Measurements from ENCODE around the gene AADACL4. TPM values are rescaled to one million over a fixed set of nuclear protein-coding genes. Genes with fewer than 3 reads are reported as not detected.
A peak's percentile ranks its signal among the peaks of the same experiment; 100 is the strongest.

AADACL4 gene
- total RNA-seq, 1 donor from 2014 or later = not detected

DNA sequence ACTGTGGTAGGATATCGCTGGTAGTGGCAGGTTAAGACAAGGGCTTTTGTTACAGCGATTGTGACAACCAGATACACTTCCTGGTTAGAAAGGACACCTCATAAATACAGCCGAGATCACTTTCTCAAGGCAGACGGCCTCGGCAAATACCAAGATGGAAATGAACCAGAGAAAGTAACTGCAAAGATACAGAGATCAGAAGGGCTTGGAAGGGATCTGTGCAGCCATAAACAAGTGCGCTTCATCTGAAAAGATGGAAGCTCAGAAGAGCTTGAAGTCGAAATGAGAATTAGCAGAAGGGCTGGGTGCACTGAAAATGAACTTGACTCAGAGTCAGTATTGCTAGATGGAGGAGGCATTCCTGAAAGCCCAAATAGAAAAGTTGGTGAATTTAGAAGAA lies 32.9 kb upstream of the AADACL4 start:
- no peak for DNase-seq (ENCODE audit: low read depth, low spot score)

DNA sequence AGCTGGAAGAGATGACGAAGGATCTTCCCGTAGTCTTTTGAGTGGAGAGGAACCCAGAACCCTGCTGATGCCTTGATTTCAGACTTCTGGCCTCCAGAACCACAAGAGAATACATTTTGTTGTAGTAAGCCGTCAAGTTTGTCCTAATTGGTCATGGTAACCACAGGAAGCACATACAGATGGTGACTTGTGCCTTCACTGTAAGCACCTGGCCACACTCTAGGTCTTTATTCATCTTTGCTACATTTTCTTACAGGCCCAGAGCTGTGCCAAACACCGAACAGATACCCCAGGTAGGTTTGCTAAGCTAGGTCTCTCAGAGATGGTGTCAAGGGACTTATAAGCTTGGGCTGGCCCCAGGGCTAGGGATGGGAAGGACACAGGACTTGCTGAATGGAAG lies 30.7 kb upstream of the AADACL4 start:
- no peak for DNase-seq (ENCODE audit: low read depth, low spot score)

DNA sequence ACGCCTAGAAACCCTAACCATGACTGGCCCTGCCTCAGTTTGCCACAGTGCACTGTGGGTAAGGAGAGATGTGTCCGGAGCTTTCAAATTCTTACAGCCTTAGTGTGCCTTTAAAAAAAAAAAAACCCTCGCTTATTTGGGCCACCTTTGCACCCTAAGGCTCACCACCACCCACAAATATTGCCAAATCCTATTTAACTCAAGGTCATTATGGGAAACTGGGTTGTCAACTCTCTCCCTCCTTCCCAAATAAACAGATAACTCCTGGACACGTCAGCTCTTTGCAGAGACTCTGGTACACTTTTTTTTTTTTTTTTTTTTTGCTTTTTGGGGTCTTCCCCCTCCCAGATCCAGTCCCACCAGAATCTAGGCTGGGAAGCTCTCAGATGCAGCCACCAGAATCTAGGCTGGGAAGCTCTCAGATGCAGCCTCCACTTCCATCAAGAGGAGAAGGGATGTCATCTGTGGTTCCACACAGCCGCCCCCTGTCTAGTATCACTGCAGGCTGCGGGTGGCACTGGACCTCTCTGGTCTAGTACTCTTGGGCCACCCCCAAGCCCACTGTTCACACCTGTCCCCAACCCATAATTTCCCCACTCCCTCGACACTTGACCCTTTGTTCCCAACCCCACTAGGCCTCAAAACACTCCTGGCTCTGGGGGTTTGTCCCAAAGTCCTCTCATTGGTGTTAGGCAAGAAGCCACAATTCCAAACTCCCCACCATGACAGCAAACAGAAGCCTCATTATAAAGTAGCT lies 29.3 kb upstream of the AADACL4 start:
- no peak for DNase-seq (ENCODE audit: low read depth, low spot score)

DNA sequence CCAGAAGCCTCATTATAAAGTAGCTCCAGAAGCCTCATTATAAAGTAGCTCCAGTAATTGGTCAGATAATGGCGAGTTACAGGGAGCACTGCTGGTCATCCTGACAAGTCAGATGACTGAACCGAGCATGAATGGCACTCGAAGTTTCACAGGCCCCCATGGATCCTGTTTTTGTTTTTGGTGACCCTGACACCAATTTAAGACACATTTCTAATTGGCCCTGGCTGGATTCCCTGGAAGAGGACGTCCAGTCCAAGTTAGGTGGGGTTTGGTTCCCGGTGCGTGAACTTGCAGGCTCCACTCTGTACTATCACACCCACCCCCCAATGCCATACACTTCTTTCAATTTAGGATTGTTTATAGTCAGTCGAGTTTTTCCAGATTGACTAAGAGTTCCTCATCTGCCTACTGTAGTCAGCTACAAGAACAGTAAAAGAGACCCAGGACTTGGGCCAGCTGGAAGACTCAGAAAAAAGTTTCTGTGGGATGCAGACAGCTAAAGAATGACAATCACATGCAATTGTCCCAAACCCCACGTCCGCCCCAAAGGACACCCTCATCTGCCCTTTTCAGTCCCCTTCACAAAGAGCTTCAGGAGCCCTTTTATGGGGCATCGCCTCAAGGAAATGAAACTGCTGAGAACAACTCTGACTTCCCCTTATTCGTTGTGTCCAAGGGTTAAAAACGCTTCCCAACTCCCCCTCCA lies 28.6 kb upstream of the AADACL4 start:
- no peak for DNase-seq (ENCODE audit: low read depth, low spot score)

DNA sequence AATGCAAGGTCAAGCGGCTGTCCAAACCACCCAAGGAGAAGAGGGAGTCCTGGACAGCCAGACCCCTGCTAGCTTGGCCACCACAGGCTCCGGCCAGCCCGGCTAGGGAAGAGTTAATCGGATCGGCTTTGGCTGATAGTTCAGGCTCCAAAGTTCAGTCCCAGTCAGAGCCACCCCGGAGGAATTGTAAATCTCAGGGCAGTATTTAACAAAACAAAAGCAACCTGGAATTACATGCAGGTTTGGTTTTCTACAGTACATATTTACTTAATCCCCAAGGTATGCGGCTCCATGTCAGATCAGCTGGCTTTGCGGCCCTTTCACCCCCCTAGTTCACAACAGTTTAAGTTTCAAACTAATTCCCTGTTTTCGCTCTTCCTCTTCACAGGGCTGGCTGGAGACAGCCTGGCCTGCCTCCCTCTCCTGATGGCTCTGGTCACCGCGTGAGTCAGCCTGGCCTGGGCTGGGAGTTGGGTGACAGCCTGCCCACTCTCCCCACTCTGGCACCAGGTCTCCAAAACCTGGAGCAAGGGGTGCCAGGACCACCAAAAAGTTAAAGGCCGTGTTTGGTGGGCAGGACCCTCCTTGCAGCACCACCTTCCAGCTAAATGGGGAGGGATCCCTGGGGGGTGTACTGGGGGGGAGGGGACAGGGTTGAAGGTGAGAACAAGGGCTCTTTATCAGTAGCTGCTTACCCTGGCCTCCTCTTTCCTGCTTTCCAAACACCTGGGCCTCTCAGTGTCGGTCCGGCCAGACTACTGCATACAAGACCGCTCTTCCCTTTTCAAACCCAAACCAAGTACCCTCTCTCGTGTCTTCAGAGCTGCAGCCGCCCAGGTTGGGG lies 27.8 kb upstream of the AADACL4 start:
- no peak for DNase-seq (ENCODE audit: low read depth, low spot score)

DNA sequence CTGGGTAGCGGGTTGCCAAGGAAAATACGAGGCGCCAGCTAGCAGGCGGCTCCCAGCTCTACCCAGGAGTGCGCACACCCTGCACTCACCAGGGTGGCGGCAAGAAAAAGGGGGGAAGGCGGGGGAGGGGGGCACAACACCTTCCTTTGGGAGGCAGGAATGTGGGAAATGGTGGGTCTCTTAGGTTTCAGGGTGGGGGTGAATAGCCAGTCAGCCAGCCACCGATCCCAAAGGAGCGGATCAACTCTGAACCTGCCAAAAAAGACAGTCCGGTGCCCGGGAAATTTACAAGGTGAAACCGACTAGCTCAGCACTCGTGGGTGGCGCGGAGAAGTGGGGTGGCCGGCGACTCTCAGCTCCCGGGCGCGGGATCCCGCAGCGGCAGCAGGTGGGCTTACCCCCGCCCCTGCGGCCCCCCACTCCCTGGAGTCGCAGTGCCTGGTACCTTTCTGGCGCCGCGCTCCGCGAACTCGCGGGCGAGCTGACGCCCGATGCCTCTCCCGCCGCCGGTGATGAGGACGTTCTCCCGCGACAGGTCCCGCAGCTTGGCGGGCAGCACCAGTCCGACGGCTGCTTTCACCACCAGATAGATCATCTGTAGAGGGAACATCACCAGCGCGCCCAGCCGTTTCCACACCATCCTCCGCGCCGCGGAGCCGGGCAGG lies 27.0 kb upstream of the AADACL4 start:
- no peak for DNase-seq (ENCODE audit: low read depth, low spot score)

DNA sequence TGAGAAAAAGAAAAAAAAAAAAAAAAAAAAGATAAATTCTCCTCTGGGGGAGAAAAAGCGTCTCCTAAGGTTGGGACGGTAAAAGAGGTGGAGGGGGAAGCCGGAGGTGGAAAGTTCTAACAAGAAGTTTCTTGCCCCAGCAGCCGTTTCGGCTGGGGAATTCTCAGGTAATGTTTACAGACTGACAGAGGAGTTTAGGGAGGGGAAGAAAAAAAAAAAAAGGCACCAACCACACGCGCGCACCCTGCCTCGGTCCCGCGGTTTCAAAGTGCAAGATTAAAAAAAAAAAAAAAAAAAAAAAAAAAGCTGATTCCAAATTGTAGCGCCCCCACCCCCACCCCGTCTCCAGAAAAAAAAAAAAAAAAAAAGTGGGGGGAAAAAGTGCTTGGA lies 26.4 kb upstream of the AADACL4 start:
- DNase-seq (ENCODE audit: low read depth, low spot score) = no peak

DNA sequence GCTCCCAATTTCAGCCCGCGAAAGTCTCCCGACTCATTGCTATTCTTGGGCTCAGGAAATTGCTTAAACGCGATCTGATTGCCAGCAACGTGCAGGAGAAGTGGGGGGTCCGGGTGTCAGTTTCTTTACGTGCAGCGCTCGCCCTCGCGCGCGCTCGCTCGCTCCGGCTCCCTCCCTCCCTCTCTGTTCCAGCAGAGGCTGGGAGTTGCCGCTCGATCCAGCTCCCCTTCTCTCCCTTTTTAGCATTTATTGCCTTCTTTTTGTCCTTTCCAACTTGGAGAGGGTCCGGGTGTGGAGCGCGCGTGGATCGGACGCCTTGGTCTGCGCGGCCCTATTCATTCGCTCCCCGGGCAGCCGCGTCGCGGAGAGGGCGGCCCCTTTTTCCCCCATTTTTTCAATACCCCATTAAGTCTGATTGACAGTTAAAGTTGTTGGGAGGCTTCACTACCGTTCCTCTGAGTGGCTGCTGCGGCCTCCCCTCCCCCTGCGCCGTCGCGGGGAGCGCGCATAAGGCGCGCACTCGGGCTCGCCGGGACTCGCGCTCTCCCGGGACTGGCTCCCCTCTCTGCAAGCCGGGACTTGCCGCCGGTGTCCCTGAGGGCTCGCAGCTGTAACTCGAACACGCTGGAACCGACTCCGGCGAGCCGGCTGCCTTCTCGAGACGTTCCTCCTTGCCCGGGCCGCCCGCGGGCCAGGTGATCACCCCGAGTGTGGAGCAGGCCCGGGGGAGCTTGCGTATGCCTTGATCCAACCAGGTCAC lies 25.8 kb upstream of the AADACL4 start, which contains the start of gene DHRS3:
DHRS3 (minus strand) TSS at position 310 of the 760 bp plus-strand sequence. CDS start 862 bp downstream, outside the sequence.
- DNase-seq (ENCODE audit: low read depth, low spot score) = peak; percentile 58

DNA sequence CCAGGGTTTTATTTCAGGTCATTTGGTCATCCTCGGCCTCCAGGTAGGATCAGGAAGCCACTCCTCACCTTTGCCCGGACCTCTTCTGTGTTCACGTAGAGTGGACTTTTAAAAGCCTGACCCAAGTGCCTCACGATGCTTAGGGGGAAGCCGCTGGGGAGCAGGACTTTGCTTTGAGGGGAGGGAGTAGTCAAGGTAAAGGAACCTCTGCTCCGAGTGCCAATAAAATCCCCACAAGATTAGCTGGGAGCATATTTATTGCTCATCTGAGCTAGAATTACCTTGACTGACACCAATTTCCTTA lies 25.3 kb upstream of the AADACL4 start:
- DNase-seq (ENCODE audit: low read depth, low spot score) = no peak

DNA sequence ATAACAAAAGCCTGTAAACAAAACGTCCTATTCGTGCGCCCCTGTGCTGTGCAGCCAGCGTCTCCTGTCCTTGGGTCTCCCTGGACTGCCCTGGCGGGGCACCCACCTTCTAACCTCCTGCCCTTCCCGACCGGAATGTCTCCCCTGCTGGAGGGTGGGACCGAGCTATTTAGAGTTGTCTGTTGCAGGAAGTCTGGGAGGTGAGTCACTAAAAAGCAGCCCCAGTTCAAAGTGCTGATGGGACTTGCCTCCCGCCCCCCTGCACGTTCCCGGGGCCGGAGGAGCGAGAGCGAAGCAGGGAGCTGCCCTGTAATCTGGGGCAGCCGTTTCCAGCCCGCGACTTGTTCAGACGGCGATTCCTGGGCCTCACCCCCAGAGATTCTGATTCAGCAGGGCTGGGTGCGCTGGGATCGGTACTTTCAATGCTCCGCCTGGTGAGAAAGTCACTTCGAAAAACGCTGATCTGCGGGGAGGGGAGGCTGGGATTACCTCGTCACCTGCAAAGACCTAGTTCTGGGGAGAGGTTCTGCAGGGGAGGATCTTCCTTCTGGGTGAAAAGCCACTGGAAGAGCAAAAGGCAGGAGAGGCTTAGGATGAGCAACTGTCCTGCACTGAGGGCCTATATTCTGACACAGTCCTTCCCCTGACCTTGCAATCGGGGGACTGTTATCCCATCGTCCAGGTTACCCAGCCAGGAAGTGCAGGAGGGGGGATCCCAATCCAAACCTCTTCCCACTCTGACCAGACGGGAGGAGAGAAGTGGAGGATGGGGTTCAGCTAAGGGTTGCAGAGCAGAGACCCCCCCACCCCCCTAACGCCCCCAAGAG lies 24.7 kb upstream of the AADACL4 start:
- no peak for DNase-seq (ENCODE audit: low read depth, low spot score)

DNA sequence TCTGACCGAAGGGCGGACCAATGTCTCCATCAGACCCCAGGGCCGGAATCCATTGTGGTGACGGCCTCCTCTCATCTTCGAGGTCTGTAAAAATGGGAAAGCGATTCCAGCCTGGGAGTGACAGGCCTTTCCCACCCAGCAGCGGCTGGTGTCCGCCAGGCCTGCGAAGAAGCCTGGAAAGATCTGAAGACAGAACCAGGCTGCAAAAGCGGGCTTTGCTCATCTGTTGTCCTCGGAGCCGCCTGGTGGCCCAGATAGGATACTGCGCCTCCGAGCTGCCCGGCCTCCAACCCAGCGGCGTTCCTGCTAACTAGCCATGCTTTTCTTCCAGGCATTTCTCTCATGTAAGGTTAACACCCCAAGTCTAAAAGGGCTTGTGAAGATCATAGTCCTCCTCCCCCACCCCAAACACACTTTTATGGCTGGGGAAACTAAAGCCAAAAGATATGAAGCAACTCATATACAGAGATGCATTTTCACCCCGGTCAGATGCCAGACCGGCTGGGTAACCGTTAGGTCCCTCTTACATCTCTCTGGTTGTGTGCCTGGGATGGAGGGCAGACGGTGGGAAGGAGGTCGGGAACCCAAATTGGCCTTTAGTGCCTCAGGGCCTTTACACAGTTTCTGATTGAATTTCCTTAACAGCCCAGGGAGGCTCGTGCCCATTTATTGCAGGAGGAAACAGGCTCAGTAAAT lies 23.9 kb upstream of the AADACL4 start:
- peak; percentile 67 for DNase-seq (ENCODE audit: low read depth, low spot score)

DNA sequence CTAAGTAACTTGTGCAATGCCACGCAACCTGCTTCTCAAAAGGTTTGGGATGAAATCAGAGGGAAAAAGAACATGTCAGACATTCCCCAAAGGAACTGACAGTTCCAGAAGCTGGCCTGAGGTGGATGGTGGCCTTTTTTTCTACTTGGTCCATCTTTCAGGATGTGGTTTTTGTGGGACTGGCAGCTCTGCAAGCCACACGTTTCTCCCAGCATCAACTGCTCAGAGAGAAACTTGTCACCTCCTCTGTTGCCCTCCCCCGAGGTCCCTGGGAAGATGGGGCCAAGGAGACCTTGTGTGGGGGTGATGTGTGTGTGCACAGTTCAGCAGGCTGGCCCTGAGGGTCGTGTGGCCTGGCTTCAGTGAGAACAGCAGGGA lies 23.4 kb upstream of the AADACL4 start:
- no peak for DNase-seq (ENCODE audit: low read depth, low spot score)

DNA sequence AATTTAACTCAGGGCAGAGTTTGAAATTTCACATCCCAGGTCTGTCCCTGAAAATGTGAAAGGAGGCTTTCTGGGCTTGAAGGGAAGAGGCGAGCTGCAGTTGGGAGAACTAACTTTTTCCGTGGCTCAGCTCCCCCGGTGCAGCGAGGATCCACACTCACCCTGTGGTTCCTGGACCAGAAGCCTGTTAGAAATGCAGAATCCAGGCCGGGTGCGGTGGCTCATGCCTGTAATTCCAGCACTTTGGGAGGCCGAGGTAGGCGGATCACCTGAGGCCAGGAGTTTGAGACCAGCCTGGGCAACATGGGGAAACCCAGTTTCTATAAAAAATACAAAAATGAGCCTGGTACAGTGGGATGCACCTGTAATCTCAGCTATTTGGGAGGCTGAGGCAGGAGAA lies 23.0 kb upstream of the AADACL4 start:
- DNase-seq (ENCODE audit: low read depth, low spot score) = no peak

DNA sequence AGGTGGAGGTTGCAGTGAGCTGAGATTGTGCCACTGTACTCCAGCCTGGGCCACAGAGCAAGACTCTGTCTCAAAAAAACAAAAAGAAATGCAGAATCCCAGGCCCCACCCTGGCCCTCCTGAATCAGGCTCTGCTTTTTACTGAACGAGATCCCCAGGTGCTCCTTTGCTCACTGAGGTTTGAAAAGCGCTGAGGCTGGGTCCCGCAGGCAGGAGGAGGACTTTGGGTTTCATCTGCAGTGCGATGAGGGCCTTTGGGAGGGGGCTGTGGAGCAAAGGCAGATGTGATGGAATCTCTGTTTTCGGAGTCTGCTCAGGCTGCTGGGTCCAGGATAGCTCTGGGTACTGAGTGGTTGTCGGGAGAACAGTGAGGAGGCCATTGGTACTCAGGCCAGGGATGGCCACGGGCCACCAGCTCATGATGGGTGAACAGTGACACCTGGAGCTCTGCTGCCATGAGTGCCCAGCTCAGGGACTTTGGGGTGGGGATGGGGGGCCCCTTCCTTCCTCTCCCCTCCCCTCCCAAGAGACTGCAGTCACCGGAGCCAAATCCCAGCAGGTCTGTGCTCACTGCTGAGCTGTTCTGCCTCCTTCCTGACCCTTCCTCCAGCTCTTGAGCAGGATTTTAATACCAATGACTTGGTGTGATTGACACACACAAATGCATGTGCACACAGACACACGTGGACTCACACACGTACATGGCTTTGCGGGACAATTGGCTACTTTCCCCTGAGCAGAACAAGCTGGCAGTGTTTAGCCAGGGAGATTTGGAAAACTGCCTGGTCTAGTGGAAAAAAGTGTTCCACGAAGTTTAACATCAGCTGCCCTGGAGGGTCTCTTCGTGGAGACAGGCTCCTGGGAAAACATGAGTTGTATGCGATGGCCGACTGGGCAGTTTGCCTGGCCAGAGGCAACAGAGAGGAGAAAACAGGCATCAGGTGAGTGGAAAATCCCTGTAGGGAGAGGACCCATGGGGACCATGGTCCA lies 22.2 kb upstream of the AADACL4 start:
- no peak for DNase-seq (ENCODE audit: low read depth, low spot score)

DNA sequence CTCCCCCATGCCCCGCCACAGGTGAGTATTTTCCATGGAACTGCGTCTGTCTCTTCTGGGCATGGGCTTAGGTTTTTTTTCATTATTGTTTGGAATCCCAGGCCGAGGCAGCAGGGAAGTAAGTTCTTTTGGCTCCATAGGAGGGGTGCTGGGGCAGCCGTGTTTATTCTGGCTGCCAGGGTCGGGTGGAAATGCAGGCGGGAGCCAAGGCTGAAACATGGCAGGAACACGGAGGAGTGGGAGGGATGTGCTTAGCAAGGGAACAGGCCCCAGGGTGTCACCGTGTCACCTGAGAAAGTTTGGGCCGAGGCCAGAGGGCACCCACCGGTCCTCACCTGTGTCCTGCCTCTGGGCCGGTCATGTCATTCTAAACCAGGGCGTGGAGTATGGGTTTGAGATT lies 21.4 kb upstream of the AADACL4 start:
- no peak for DNase-seq (ENCODE audit: low read depth, low spot score)

DNA sequence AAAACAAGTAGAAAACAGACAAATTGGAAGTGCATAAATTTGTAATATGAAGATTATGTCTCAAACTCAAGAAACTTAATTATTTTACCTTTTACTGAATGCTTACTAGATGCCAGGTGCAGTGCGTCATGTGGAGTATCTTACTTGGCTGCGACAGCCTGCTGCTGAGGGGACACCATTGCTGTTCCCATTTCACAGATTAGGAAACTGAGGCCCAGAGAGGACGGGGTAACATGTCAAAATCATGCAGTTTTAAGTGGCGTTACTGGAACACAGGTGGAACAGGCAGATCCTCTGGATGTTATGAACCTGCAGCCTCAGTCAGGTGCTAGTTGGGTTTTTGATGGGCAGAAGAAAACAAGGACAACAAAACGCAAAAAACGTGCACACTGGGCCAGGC lies 18.6 kb upstream of the AADACL4 start:
- DNase-seq (ENCODE audit: low read depth, low spot score) = no peak

DNA sequence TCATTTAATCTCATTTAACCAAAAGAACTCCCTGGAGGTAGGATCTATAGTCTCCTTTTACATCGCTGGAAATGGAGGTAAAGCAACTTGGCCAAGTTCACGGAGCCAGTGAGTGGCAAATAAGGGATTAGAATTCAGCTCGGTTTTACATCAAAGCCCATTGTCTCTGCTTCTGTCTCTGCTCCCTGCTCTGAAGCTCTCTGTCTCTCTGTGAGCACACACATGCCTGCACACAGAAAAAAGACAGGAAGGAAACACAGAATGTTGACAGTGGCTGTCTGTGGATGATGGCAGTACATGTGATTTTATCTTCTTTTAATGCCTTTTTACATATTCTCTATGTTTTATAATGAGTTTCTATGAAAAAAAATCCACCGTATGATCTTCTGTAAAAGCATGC lies 17.0 kb upstream of the AADACL4 start:
- no peak for DNase-seq (ENCODE audit: low read depth, low spot score)

DNA sequence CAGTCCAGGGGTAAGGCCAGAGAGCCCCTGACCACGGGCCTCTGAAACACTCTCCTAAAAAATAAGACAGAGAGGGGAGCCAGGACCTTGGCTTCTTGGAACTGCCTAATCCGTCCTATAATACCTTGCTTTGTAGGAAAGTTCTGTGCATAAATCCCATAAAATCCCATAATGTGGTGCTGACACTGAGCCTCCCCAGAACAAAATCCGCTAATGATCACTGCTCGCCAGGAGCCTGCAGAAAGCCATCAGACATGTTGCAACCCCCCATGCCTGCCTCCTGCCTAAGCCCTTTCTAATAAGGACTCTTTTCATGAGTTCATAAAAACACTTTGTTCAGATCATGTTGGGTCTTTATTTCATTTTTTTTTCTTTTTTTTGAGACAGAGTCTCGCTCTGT lies 16.6 kb upstream of the AADACL4 start:
- no peak for DNase-seq (ENCODE audit: low read depth, low spot score)

Data from pulmonary artery endothelial cell (primary cell).